HepG2 (cell line): ENCODE results near the gene CCDC106. TPM values are rescaled to one million over a fixed set of nuclear protein-coding genes. Genes with fewer than 3 reads are reported as not detected.

ENCODE experiments used
- BCL6 ChIP-seq: IDR thresholded peaks from 2 replicates; pipeline ENCODE4 v1.6.1; 2016; ENCODE audit warnings: missing genetic modification reagents, missing compliant biosample characterization
- CCAR2 ChIP-seq: fragments of 200-400 bp; formaldehyde crosslinking; optimal IDR thresholded peaks from 2 replicates; pipeline ENCODE3; 2018; ENCODE audit warnings: low read depth, mild to moderate bottlenecking, low read length, moderate library complexity
- FOSL1 ChIP-seq: sonication (generic); formaldehyde crosslinking; IDR thresholded peaks from 2 replicates; pipeline ENCODE4 v1.9.0; 2021; ENCODE audit warnings: missing genetic modification reagents, borderline replicate concordance
- HNF1A ChIP-seq, 2 experiments: sonication (generic) in 1 of 2; formaldehyde crosslinking in 1 of 2; IDR thresholded peaks; 2 replicates each; pipeline versions ENCODE4 v1.4.0 to v1.6.1; 2016 to 2020; ENCODE audit warnings: borderline replicate concordance in 1 of 2, low read depth in 1 of 2, mild to moderate bottlenecking in 1 of 2, missing genetic modification reagents in 1 of 2
- HOXA5 ChIP-seq: sonication (generic); formaldehyde crosslinking; IDR thresholded peaks from 2 replicates; pipeline ENCODE4 v1.4.0; 2020; ENCODE audit warnings: missing genetic modification reagents
- IRF2 ChIP-seq: IDR thresholded peaks from 2 replicates; pipeline ENCODE4 v1.6.1; 2018; ENCODE audit warnings: missing genetic modification reagents, missing compliant biosample characterization
- KDM5B ChIP-seq: sonication (generic); formaldehyde crosslinking; IDR thresholded peaks from 2 replicates; pipeline ENCODE4 v1.4.0; 2020; ENCODE audit warnings: missing genetic modification reagents, mild to moderate bottlenecking, borderline replicate concordance
- PRMT3 ChIP-seq: sonication (generic); formaldehyde crosslinking; IDR thresholded peaks from 2 replicates; pipeline ENCODE4 v1.8.1; 2022; ENCODE audit warnings: low read depth, mild to moderate bottlenecking, moderate library complexity, missing genetic modification reagents, borderline replicate concordance
- RARA ChIP-seq: IDR thresholded peaks from 2 replicates; pipeline ENCODE4 v1.6.1; 2016; ENCODE audit warnings: missing genetic modification reagents, missing compliant biosample characterization
- RFX1 ChIP-seq: fragments of 450-650 bp; IDR thresholded peaks from 2 replicates; pipeline ENCODE4 v1.6.1; 2017
- RXRA ChIP-seq: sonication (generic); formaldehyde crosslinking; IDR thresholded peaks from 2 replicates; pipeline ENCODE4 v1.5.1; 2020; ENCODE audit warnings: missing genetic modification reagents
- SKI ChIP-seq: fragments of 450-650 bp; IDR thresholded peaks from one replicate; pipeline ENCODE4 v1.6.1; 2018; ENCODE audit warnings: mild to moderate bottlenecking; ENCODE audit not compliant: partially characterized antibody
- SP4 ChIP-seq: sonication (generic); formaldehyde crosslinking; IDR thresholded peaks from 2 replicates; pipeline ENCODE4 v1.8.1; 2023; ENCODE audit warnings: mild to moderate bottlenecking, missing genetic modification reagents
- TEAD3 ChIP-seq: optimal IDR thresholded peaks from 2 replicates; pipeline ENCODE3; 2016; ENCODE audit warnings: borderline replicate concordance
- TOPORS ChIP-seq: sonication (generic); formaldehyde crosslinking; IDR thresholded peaks from 2 replicates; pipeline ENCODE4 v1.8.0; 2023; ENCODE audit warnings: mild to moderate bottlenecking, missing genetic modification reagents
- ZFP41 ChIP-seq: sonication (generic); formaldehyde crosslinking; IDR thresholded peaks from 2 replicates; pipeline ENCODE4 v1.4.0; 2020; ENCODE audit warnings: mild to moderate bottlenecking, missing genetic modification reagents, borderline replicate concordance
- ZNF260 ChIP-seq: sonication (generic); formaldehyde crosslinking; IDR thresholded peaks from 2 replicates; pipeline ENCODE4 v1.4.0; 2020; ENCODE audit warnings: missing genetic modification reagents, low read depth, mild to moderate bottlenecking, borderline replicate concordance
- ZNF816 ChIP-seq: sonication (generic); formaldehyde crosslinking; IDR thresholded peaks from 2 replicates; pipeline ENCODE4 v1.8.0; 2022; ENCODE audit warnings: missing genetic modification reagents, mild to moderate bottlenecking, borderline replicate concordance
- ZNF891 ChIP-seq: sonication (generic); formaldehyde crosslinking; IDR thresholded peaks from 2 replicates; pipeline ENCODE4 v1.5.0; 2020; ENCODE audit warnings: mild to moderate bottlenecking, missing genetic modification reagents
- polyA plus RNA-seq, 8 experiments: library from polyadenylated mRNA; depleted of rRNA in 3 of 8; stranded (reverse) in 7 of 8; unstranded in 1 of 8; fragments of >200 nt; fragmentation: Illumina TruSeq in 4 of 8; extraction: Trizol in 4 of 8; gene quantifications; 2 replicates each; pipeline versions ENCODE4 v1.2.1 to v1.2.3, GENCODE V29; 2011 to 2016; ENCODE audit warnings: low read depth in 4 of 8, missing spikeins in 1 of 8, mixed read lengths in 1 of 8; ENCODE audit not compliant: insufficient read depth in 1 of 8
- total RNA-seq, 5 experiments: library from RNA; depleted of rRNA; stranded (reverse); fragments of >200 nt; fragmentation: Illumina TruSeq; extraction: Trizol; gene quantifications; 2 replicates each; pipeline ENCODE4 v1.2.3, GENCODE V29; 2016; ENCODE audit warnings: low read depth in 1 of 5
- TF ChIP-seq, protein P1 (sequence below): sonication (generic); formaldehyde crosslinking; IDR thresholded peaks from 2 replicates; pipeline ENCODE4 v1.4.0; 2020; ENCODE audit warnings: mild to moderate bottlenecking, missing genetic modification reagents
- TF ChIP-seq, protein P2 (sequence below): sonication (generic); formaldehyde crosslinking; IDR thresholded peaks from 2 replicates; pipeline ENCODE4 v1.8.0; 2022; ENCODE audit warnings: missing genetic modification reagents, low read depth, mild to moderate bottlenecking, borderline replicate concordance

Gene CCDC106
- total and polyA plus RNA-seq, 2 of the 13 experiments (the other 11 are each of a cell fraction or from before 2014, with no cell fraction given): 4.7 to 8.8 TPM

DNA sequence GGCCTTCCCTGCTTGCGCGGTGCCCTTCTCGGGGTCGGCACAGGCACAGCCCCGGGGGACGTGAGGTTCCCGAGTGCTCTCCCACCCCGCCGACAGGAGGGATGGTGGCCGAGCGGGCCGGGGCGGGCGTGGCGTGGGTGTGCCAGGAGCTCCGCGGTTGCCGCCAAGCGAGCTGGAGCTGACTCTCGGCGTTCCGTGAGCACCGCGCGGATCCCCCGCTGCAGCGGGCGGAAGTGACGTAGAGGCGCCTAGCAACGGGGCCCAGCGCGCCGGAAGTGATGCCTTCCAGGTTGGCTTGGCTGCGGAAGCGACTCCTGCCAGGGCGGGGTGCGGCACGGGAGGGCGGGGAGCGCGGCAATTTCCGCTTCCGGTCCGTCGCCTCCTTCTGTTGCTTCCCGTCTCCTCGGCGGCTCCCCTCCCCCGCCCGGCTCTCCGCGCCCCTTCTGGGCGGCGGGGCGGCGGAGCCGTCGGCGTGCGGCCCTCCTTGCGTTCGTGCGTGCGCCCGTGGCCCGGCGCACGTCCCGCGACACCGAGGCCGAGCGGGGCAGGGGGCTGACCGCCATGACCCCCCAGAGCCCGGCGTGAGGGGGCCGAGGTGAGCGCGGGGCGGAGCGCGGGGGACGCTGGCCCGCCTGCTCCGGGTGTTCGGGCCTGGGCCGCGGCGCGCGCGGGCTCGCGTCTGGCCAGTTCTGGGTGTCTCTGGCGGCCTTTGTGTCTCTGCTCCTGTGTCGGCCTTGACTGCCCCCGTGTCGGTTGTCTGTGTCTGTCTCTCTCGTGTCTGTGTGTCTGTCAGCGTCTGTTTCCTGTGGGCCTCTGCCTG is 27.0 kb downstream of the CCDC106 start, which contains the start of gene EPN1 (continued):
- TF ChIP-seq ZFP41 (CRISPR knock-in tag): no peak
- no peak for TF ChIP-seq FOSL1 (CRISPR knock-in tag)
- TF ChIP-seq RFX1: peak; percentile 84
- TF ChIP-seq RXRA: peak; percentile 70
- peak; percentile 61; the same call in 1 of the 2 replicates for TF ChIP-seq SP4
- peak; percentile 4; the same call in 1 of the 2 replicates for TF ChIP-seq RARA (CRISPR knock-in tag)
- no peak; the same call in 1 of the 2 replicates for TF ChIP-seq ZNF816 (CRISPR knock-in tag)
- no peak for TF ChIP-seq CCAR2
- no peak for TF ChIP-seq HNF1A (IDR thresholded peaks at IDR 0.05; ENCODE audit: low read depth)
- peak; percentile 64; the same call in 1 of the 2 replicates for TF ChIP-seq HNF1A (CRISPR knock-in tag; IDR thresholded peaks at IDR 0.05; ENCODE audit: borderline replicate concordance)
- TF ChIP-seq SKI: peak; percentile 81
- TF ChIP-seq TOPORS (CRISPR knock-in tag): no peak
- TF ChIP-seq TEAD3: peak; percentile 14
- TF ChIP-seq, protein P1, sequence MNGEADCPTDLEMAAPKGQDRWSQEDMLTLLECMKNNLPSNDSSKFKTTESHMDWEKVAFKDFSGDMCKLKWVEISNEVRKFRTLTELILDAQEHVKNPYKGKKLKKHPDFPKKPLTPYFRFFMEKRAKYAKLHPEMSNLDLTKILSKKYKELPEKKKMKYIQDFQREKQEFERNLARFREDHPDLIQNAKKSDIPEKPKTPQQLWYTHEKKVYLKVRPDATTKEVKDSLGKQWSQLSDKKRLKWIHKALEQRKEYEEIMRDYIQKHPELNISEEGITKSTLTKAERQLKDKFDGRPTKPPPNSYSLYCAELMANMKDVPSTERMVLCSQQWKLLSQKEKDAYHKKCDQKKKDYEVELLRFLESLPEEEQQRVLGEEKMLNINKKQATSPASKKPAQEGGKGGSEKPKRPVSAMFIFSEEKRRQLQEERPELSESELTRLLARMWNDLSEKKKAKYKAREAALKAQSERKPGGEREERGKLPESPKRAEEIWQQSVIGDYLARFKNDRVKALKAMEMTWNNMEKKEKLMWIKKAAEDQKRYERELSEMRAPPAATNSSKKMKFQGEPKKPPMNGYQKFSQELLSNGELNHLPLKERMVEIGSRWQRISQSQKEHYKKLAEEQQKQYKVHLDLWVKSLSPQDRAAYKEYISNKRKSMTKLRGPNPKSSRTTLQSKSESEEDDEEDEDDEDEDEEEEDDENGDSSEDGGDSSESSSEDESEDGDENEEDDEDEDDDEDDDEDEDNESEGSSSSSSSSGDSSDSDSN (CRISPR knock-in tag): peak; percentile 81
- 0 out of 2 replicates have a peak, but pooled peaks have one; percentile 51 for TF ChIP-seq HOXA5 (CRISPR knock-in tag)
- no peak for TF ChIP-seq BCL6
- TF ChIP-seq IRF2: peak; percentile 87
- TF ChIP-seq KDM5B (CRISPR knock-in tag): peak; percentile 48; the same call in 1 of the 2 replicates
- TF ChIP-seq PRMT3 (CRISPR knock-in tag): no peak
- no peak for TF ChIP-seq ZNF260
- no peak for TF ChIP-seq ZNF891
- TF ChIP-seq, protein P2, sequence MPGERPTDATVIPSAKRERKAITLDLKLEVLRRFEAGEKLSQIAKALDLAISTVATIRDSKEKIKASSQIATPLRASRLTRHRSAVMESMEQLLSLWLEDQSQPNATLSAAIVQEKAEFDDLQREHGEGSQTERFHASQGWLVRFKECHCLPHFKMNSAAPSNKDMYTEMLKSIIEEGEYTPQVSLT (CRISPR knock-in tag): no peak
